Uterus (tissue), 4 donors: ENCODE results near the gene SCT. TPM values are rescaled to one million over a fixed set of nuclear protein-coding genes. Genes with fewer than 3 reads are reported as not detected.

Experiments
- DNase-seq, 2 donors: peaks; one replicate each; pipeline ENCODE4 v3.0.0-alpha.2; 2019 to 2020
- H3K27ac ChIP-seq, 2 donors: fragments of 200-600 bp; sonication (generic); 1 replicate in 1 of 2; 2 replicates in 1 of 2; pipeline ENCODE4 v1.5.1; 2016 to 2018
- H3K27me3 ChIP-seq, 2 donors: fragments of 200-600 bp; sonication (generic); one replicate each; pipeline ENCODE4 v1.5.1; 2018 to 2019; ENCODE audit warnings: control low read depth in 1 of 2
- H3K36me3 ChIP-seq, 2 donors: fragments of 200-600 bp; sonication (generic); one replicate each; pipeline ENCODE4 v1.5.1; 2019; ENCODE audit warnings: control low read depth in 1 of 2
- H3K4me1 ChIP-seq, 2 donors: fragments of 200-600 bp; sonication (generic); one replicate each; pipeline ENCODE4 v1.5.1; 2018 to 2019; ENCODE audit warnings: control low read depth in 1 of 2
- H3K4me3 ChIP-seq, 2 donors: fragments of 200-600 bp; sonication (generic); 1 replicate in 1 of 2; 2 replicates in 1 of 2; pipeline ENCODE4 v1.5.1; 2018 to 2019; ENCODE audit warnings: mild to moderate bottlenecking in 1 of 2
- H3K9me3 ChIP-seq, 2 donors: fragments of 200-600 bp; sonication (generic); one replicate each; pipeline ENCODE4 v1.5.1; 2019; ENCODE audit warnings: control low read depth in 1 of 2
- POLR2A ChIP-seq, 2 donors: fragments of 450-650 bp; IDR thresholded peaks; one replicate each; pipeline ENCODE4 v1.6.1; 2016; ENCODE audit warnings: antibody characterized with exemption in 2 of 2, mild to moderate bottlenecking in 1 of 2, moderate library complexity in 1 of 2
- intact Hi-C: fragments of 100-400 bp; cut with DNase I; formaldehyde crosslinking; loops from one replicate; pipeline ENCODE4 v1.15.1; 2023; ENCODE audit warnings: low total_unique reads
- total RNA-seq, 4 donors: library from RNA; depleted of rRNA in 3 of 4; stranded (reverse); fragments of >200 nt in 3 of 4; gene quantifications; one replicate each; pipeline versions ENCODE4 v1.1.0 to v1.2.4, GENCODE V29; 2014 to 2023
- TF ChIP-seq, protein P1 (sequence below), 4 experiments: fragments of 200-600 bp in 2 of 4; fragments of 450-650 bp in 2 of 4; sonication (generic) in 2 of 4; IDR thresholded peaks; one replicate each; pipeline ENCODE4 v1.5.1; 2016 to 2019; ENCODE audit warnings: antibody characterized with exemption in 4 of 4, mild to moderate bottlenecking in 2 of 4, moderate library complexity in 1 of 4
- donor health status: DM: yes; HTN: yes; CAD: no.

Gene SCT
- total RNA-seq, 4 donors from 2014 or later = not detected

GRCh38 chr11:662689-663274 lies 35.8 kb upstream of the SCT start:
- TF ChIP-seq, protein P1, sequence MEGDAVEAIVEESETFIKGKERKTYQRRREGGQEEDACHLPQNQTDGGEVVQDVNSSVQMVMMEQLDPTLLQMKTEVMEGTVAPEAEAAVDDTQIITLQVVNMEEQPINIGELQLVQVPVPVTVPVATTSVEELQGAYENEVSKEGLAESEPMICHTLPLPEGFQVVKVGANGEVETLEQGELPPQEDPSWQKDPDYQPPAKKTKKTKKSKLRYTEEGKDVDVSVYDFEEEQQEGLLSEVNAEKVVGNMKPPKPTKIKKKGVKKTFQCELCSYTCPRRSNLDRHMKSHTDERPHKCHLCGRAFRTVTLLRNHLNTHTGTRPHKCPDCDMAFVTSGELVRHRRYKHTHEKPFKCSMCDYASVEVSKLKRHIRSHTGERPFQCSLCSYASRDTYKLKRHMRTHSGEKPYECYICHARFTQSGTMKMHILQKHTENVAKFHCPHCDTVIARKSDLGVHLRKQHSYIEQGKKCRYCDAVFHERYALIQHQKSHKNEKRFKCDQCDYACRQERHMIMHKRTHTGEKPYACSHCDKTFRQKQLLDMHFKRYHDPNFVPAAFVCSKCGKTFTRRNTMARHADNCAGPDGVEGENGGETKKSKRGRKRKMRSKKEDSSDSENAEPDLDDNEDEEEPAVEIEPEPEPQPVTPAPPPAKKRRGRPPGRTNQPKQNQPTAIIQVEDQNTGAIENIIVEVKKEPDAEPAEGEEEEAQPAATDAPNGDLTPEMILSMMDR (IDR thresholded peaks at IDR 0.05) = peak; percentile 58 to 84 (median 73)
- TF ChIP-seq POLR2A (IDR thresholded peaks at IDR 0.05) = no peak
- no peaks in the 10 kb centered on the region for H3K36me3 ChIP-seq

GRCh38 chr11:660681-661444 lies 33.9 kb upstream of the SCT start:
- H3K27ac ChIP-seq = no peak overlapping the region
- TF ChIP-seq, protein P1 (IDR thresholded peaks at IDR 0.05) = no peak
- no peak for TF ChIP-seq POLR2A (IDR thresholded peaks at IDR 0.05)
- H3K9me3 ChIP-seq = no peaks in the 10 kb centered on the region
- no peak for DNase-seq
- intact Hi-C loops = loop anchor here (5.0 kb wide), 1 partner anchor 61 kb away; no protein-coding TSS in a partner anchor
- H3K4me1 ChIP-seq = no peaks in the 10 kb centered on the region
- H3K27me3 ChIP-seq = no peaks in the 10 kb centered on the region
- no peak overlapping the region for H3K4me3 ChIP-seq
- H3K36me3 ChIP-seq = no peaks in the 10 kb centered on the region

More at GRCh38 chr11:662689-663274, 35.8 kb upstream of the SCT start:
- no peaks in the 10 kb centered on the region for H3K9me3 ChIP-seq
- H3K27ac ChIP-seq = no peak overlapping the region
- intact Hi-C loops = loop anchor here (5.0 kb wide), 1 partner anchor 60 kb away; no protein-coding TSS in a partner anchor
- no peak overlapping the region for H3K4me3 ChIP-seq
- no peaks in the 10 kb centered on the region for H3K27me3 ChIP-seq
- peak; percentile 67 to 74 for DNase-seq
- H3K4me1 ChIP-seq = no peaks in the 10 kb centered on the region

- Histone ChIP-seq H3K4me3 (no peak overlapping the region), H3K27ac (no peak overlapping the region), H3K4me1 (no peaks in the 10 kb centered on the region), H3K36me3 (no peaks in the 10 kb centered on the region), H3K9me3 (no peaks in the 10 kb centered on the region), H3K27me3 (no peaks in the 10 kb centered on the region)
- TF ChIP-seq, protein P1 (IDR thresholded peaks at IDR 0.05) = no peak
- TF ChIP-seq POLR2A (IDR thresholded peaks at IDR 0.05) = no peak
- no peak for DNase-seq
- intact Hi-C loops = loop anchor here (5.0 kb wide), 1 partner anchor 62 kb away; no protein-coding TSS in a partner anchor
Measured at GRCh38 chr11:660281-660680, 33.3 kb upstream of the SCT start.

DNA sequence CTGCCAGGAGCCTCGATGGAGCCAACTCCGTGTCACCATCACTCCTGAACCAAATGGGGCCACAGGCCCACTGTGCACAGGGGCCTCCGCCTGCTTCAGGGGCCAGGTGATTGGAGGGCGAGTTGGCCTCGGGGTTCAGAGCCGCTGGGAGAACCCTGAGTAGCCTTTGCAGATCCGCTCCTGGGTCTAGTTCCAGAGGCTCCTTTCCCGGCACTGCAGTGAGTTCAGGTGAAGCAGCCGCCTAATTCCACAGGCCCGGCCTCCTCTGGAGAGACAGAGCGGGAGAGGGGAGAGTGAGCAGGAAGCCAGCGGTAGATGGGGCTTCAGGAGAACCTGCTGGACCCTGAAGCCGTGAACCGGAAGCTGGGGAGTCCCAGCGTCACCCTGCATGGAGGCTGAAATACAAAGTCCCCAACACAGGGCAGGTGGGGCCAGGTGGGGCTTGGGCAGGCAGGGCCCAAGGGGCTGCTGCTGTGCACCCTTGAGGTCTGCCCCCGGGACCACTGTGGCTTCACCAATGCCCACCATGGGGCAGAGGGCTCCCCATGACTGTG lies 32.6 kb upstream of the SCT start:
- no peaks in the 10 kb centered on the region for H3K9me3 ChIP-seq
- no peaks in the 10 kb centered on the region for H3K27me3 ChIP-seq
- no peak for DNase-seq
- H3K4me1 ChIP-seq = no peaks in the 10 kb centered on the region
- H3K36me3 ChIP-seq = no peaks in the 10 kb centered on the region
- intact Hi-C loops = loop anchor here (5.0 kb wide), 1 partner anchor 63 kb away; no protein-coding TSS in a partner anchor
- H3K27ac ChIP-seq = no peak overlapping the region
- no peak overlapping the region for H3K4me3 ChIP-seq
- no peak for TF ChIP-seq POLR2A (IDR thresholded peaks at IDR 0.05)
- TF ChIP-seq, protein P1 (IDR thresholded peaks at IDR 0.05) = no peak

DNA sequence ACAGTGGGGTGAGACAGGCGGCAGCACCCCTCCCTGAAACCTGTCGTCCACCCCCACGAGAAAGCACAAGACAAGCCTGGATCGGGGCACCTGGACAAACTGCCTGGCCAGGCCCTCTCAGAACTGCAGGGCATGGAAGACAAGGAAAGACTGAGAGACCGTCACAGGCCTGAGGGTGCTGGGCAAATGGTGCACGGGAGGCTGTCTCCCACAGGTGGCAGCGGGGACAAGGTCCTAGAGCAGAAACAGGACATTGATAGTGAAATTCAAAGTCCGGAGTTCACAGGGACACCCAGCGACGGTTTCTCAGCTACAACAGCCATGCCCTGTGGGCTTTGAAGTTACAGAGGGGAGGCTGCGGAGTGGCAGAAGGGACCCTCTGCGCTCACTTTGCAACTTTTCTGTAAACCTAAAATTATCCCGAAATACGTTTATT lies 30.7 kb upstream of the SCT start:
- Histone ChIP-seq H3K27me3 (no peaks in the 10 kb centered on the region), H3K4me3 (no peak overlapping the region), H3K27ac (no peak overlapping the region), H3K4me1 (no peaks in the 10 kb centered on the region), H3K9me3 (no peaks in the 10 kb centered on the region), H3K36me3 (no peaks in the 10 kb centered on the region)
- no peak for DNase-seq
- intact Hi-C loops = no loop called here
- no peak for TF ChIP-seq POLR2A (IDR thresholded peaks at IDR 0.05)
- TF ChIP-seq, protein P1 (IDR thresholded peaks at IDR 0.05) = no peak
